ENCODE results near the gene CLSTN1.

The CLSTN1 gene

DNA sequence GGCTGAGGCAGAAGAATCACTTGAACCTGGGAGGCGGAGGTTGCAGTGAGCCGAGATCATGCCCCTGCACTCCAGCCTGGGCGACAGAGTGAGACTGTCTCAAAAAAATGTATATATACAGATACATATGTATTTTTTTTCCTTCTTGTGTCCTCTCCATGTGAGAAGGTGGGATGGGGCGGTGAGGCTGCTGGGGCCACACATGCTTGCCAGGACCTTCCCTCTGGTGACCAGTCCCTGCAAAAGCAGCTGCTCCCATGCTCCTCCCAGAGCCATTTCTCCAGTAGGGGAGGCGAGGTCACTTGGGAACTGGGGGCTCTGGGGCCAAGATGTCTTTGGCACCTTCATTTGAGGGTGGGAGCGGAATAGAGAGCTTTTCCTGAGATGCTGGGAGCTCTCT lies 97.4 kb downstream of the CLSTN1 start:
- no peak for DNase-seq (ENCODE audit: low spot score)
- in situ Hi-C loops (cut with MboI; ENCODE audit: low pct_unique_long_range_greater_than_20kb, low sequenced_read_pairs, unreplicated experiment) = no loop called here
- TF ChIP-seq, protein P1, sequence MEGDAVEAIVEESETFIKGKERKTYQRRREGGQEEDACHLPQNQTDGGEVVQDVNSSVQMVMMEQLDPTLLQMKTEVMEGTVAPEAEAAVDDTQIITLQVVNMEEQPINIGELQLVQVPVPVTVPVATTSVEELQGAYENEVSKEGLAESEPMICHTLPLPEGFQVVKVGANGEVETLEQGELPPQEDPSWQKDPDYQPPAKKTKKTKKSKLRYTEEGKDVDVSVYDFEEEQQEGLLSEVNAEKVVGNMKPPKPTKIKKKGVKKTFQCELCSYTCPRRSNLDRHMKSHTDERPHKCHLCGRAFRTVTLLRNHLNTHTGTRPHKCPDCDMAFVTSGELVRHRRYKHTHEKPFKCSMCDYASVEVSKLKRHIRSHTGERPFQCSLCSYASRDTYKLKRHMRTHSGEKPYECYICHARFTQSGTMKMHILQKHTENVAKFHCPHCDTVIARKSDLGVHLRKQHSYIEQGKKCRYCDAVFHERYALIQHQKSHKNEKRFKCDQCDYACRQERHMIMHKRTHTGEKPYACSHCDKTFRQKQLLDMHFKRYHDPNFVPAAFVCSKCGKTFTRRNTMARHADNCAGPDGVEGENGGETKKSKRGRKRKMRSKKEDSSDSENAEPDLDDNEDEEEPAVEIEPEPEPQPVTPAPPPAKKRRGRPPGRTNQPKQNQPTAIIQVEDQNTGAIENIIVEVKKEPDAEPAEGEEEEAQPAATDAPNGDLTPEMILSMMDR (IDR thresholded peaks at IDR 0.05; ENCODE audit: extremely low read depth, insufficient read depth, missing control alignments) = no peak

DNA sequence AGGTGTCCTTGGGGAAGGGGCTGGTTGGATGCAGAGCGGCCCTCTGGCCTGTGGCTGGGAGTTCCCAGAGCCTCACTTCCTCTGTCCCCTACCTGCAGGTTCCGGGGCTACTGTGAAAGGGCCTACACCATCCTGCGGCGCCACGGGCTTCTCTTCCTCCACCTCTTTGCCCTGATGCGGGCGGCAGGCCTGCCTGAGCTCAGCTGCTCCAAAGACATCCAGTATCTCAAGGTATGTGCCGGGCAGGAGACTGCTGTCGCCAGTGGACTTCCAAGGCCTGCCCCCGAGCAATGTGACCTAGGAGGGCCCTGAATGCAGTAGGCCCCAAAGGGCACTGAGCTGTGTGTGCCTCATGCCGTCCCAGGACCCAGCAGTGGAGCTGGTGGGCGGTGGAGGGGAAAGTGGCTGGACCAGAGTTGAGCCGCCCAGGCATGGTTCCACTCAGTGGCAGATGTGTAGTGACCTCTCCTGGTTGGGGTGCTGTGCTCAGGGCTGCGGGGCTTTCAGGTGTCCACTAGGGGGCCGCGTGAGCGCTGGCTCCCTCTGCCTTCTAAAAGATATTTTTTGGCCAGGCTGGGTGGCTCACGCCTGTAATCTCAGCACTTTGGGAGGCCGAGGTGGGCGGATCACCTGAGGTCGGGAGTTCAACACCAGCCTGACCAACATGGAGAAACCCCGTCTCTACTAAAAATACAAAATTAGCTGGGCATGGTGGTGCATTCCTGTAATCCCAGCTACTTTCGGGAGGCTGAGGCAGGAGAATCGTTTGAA lies 98.9 kb downstream of the CLSTN1 start:
- TF ChIP-seq, protein P1 (IDR thresholded peaks at IDR 0.05; ENCODE audit: extremely low read depth, insufficient read depth, missing control alignments) = peak; percentile 100
- in situ Hi-C loops (cut with MboI; ENCODE audit: low pct_unique_long_range_greater_than_20kb, low sequenced_read_pairs, unreplicated experiment) = no loop called here
- DNase-seq (ENCODE audit: low spot score) = peak; percentile 90

DNA sequence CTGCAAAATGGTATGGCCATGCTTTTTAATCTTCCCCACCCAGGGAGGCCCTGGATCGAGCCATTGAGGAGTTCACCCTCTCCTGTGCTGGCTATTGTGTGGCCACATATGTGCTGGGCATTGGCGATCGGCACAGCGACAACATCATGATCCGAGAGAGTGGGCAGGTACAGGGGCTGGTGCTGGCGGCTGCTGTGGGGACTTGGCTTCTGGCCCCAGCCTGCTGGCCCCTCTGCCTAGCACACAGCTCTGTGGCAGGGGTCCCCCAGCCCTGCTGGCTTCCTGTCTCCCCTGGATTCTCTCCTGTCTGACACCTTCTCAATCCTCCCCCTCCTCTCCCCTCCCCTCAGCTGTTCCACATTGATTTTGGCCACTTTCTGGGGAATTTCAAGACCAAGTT lies 99.8 kb downstream of the CLSTN1 start:
- in situ Hi-C loops (cut with MboI; ENCODE audit: low pct_unique_long_range_greater_than_20kb, low sequenced_read_pairs, unreplicated experiment) = no loop called here
- TF ChIP-seq, protein P1 (IDR thresholded peaks at IDR 0.05; ENCODE audit: extremely low read depth, insufficient read depth, missing control alignments) = no peak
- no peak for DNase-seq (ENCODE audit: low spot score)

DNA sequence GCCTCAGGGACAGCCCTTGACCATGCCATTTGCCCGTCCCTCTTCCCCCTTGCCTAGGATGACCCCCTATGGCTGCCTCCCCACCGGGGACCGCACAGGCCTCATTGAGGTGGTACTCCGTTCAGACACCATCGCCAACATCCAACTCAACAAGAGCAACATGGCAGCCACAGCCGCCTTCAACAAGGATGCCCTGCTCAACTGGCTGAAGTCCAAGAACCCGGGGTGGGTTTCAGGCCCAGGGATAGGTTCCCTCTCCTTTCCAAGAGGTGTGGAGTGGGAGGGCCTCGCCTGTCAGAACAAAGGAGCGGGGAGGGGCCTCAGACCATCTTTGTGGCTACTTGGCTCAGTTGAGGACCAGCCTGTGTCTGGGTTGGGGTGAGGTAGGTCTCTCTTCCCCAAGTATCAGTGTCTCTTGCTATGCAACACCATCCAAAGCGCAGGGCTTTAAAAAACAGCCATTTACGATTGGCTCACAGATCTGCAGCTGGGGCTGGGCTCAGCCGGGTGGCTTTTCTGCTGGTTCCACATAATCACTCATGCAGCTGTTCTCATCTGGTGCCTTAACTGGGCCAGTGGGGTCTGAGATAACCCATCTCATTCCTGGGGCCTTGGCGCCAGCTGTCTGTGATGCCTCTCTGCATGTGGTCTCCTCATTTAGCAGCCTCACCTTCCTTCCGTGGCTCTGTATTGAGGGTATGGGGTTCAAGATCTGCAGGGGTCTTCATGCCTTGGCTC lies 100.5 kb downstream of the CLSTN1 start:
- TF ChIP-seq, protein P1 (IDR thresholded peaks at IDR 0.05; ENCODE audit: extremely low read depth, insufficient read depth, missing control alignments) = no peak
- no peak for DNase-seq (ENCODE audit: low spot score)
- in situ Hi-C loops (cut with MboI; ENCODE audit: low pct_unique_long_range_greater_than_20kb, low sequenced_read_pairs, unreplicated experiment) = no loop called here

DNA sequence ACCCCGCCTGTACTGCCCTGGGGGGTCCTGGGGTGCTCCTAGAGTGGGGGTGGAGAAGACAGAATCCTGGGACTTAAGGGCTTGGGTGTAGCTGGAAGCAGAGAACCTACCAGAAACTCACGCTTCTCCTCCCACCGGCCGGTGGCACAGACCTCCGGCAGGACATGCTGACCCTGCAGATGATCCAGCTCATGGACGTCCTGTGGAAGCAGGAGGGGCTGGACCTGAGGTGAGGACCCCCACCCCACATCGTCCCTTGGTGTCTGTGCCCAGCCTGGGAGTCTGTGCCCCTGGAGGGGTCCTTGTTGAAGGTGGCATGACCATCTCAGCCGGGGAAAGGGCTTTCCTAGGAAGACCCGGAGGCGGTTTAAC lies 101.4 kb downstream of the CLSTN1 start:
- in situ Hi-C loops (cut with MboI; ENCODE audit: low pct_unique_long_range_greater_than_20kb, low sequenced_read_pairs, unreplicated experiment) = no loop called here
- TF ChIP-seq, protein P1 (IDR thresholded peaks at IDR 0.05; ENCODE audit: extremely low read depth, insufficient read depth, missing control alignments) = no peak
- DNase-seq (ENCODE audit: low spot score) = no peak

DNA sequence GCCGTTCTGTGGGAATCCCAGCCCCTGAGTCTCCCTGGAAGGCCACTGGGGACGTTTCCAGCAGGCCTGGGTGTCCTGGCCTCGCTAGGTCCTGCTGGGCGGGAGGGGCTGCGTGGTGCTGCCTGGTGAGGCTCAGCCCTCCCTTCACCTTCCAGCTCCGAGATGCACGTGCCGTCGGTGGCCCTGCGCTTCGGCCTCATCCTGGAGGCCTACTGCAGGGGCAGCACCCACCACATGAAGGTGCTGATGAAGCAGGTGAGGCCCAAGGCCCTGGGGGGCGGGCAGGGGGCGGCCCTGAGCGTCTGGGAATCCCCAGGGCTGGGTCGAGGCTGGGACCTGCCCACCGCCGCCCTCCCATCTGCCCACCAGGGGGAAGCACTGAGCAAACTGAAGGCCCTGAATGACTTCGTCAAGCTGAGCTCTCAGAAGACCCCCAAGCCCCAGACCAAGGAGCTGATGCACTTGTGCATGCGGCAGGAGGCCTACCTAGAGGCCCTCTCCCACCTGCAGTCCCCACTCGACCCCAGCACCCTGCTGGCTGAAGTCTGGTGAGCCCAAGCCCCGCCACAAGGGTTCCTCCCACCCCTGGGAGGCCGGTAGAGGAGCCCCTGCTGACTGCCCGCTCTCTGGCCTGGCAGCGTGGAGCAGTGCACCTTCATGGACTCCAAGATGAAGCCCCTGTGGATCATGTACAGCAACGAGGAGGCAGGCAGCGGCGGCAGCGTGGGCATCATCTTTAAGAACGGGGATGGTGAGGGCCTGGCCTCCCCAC lies 102.0 kb downstream of the CLSTN1 start:
- TF ChIP-seq, protein P1 (IDR thresholded peaks at IDR 0.05; ENCODE audit: extremely low read depth, insufficient read depth, missing control alignments) = peak; percentile 57
- DNase-seq (ENCODE audit: low spot score) = peak; percentile 72
- in situ Hi-C loops (cut with MboI; ENCODE audit: low pct_unique_long_range_greater_than_20kb, low sequenced_read_pairs, unreplicated experiment) = no loop called here

All from GM13977 (cell line).